GDM1 (cell line): Measurements from ENCODE around the gene MCC.

ENCODE experiments used
- DNase-seq: peaks from one replicate; lab custom pipeline; 2025; lab: John Stamatoyannopoulos, UW

MCC gene

DNA sequence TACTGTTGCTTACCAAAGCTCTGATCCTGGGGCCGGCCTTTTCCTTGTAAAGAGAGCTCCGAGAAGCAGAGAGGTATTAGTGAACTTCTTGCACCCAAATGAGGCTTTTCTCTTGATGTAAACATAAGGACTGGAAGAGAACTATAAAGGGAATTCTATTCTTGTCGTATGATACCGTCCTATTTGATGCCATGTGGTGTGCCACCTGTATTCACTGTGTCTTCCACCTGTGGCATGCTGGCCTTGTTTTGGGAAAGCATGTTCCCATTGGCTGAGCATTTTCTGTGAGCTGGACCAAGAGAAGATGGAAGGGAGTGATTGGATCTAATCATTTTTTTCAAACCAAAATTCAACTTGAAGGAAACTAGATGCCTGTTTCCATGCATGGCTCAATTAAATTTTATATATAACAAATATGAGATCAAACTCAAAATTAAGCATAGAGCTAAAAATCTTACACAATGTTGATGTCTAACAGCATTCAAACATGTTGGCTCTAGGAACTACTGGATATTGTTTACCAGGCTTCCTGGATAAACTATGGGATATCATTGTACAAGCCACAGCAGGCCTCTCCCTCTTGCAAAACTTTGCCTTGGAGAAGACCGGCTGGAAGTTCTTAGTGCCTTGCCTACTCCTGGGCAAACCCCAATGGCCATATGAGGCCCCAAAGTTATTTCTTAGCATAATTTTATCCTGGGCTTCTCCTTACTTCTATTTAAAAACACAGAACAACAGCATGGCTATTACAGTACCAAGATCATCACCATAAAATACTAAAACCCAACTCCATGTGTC lies 168.8 kb downstream of the MCC start:
- DNase-seq = no peak

DNA sequence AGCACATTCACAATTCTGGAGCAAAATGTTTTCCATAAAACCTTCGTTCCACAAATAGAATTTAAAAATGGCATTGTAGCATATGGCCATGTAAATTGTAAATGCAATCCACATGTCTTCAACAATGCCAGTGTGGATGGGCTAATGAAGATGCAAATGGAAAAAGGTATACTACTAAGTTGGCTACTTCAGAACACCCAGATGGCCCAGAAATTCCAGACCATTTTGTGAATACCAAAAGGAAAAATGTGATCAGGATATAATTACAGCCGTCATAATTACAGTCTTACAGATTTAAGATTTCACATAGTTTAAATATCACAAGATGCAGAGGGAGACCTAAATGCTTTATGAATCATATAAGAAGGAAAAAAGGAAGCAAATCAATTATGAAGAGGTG lies 170.6 kb downstream of the MCC start:
- no peak for DNase-seq

DNA sequence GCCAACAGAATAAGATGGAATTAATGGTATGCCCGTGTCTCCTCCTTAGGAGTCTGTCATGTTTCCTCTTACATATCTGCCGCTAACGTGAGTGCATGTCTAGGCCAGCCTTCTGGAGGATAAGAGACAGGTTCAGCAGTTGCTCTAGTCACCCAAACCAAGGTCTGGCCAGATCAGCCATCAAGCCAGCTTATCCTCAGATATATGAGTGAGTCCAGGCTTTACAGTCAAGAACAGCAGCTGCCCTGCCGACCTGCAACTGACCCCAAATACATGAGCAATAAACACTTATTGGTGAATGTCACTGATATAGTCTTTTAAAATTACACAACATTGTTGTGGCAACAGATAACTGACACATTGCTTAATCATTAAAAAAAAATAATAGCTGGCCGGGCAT lies 177.0 kb downstream of the MCC start:
- DNase-seq = no peak

DNA sequence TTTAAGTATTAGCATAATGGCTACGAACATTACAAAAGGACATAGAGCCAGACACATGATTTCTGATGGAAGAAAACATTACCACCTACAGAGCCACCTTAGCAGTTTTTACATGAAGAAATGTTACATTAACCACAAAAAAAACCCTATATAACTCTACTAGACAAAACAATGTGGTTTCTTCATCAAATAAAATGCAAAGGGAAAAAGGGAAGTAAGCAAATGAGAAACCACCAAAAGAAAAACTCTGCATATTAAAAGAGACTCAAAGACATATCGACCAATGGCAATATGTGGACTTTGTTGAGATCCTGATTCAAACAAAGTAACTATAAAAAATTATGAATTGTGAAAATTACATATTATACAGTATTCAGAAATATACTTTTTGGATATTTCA lies 186.1 kb downstream of the MCC start:
- no peak for DNase-seq

DNA sequence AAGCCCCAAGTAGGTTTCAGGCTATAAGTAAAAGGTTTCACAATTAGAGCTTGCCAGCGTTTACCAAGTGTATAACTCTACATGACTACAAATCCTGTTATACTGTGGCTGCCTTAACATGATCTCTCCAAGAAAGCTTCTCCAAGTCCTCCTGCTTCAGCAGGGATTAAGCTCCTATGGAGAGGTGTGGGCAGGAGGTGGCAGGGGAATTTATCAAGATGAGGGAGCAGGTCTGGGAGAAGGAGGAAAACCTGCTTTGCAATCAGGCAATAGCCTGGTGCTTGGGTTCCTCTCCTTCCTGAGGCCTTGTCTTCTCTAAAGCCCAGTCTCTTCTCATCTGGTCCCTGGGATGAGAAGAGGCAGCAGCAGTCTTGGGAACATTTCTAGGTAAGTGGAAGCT lies 188.7 kb downstream of the MCC start:
- DNase-seq = no peak

DNA sequence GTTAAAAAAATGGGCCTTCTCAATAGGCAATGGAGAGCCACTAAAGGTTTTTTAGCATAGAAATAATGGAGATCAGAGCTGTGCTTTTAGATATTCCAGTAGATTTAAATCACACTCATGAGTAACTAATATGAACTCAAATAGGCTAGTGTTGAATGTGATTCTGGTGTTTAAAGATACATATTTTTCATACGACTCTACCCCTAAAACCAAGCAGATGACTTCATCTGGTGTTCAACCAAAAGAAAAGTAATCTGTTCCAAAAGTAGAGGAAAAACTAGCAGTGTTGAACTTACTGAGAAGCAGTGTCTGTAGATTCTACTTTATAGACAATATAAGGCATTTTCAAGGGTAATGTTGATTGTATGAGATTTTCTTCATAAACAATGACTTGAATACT lies 191.6 kb downstream of the MCC start:
- DNase-seq = no peak

DNA sequence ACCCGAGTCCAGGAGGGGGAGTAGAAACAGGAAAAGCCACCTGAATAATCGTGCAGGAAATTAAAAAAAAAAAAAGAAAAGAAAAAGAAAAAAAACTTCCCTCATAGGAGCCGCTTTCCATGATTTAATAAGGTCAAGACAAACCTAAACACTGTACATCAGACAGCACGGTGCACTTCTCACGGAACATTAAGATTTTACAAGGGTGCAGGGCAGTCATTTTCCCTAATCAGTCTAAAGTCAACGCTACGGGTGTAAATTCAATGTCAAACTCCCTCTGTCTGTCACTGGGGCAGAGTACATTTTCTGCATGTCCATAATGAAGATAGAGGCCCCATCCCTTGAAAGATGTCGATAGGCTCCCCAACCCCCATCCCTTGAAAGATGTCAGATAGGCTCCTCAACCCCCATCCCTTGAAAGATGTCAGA lies 193.1 kb downstream of the MCC start:
- DNase-seq = no peak

DNA sequence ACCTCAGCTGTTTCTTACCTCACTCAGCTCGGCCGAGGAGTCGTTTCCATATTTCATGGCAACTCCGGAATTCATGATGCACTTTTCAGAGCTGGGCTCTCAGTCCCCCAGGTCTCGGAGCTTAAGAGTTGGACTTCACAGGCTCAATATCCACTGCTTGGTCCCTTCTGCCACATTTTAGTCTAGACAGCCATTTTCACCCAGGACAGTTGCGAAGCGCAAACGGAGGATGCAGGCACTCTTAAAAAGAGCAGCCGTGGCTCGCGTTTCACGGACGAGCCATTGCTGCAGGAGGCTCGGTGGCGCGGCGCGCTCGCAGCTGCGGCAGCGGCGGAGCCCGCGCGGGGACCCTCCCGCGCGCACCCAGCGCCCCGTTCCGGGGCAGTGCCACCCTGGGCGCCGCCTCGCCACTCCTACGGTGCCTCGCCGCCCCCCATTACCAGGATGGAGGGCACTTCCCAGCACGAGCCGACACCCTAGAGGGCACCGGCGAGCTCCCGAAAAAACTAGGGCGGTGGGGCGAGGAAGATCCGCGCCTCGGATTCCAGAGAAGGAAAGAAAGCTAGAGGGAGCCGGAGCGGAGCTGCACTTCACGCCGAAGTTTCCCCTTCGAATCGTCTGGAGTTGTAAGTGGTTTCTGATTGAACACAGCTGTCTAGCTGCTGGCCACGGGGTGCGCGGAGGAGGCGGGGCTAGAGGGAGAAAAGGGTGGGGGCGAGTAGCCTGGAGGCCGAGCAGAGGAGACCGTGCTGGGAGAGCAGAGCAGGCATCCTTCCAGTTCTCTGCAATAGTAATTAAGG lies 193.7 kb downstream of the MCC start:
- no peak for DNase-seq

DNA sequence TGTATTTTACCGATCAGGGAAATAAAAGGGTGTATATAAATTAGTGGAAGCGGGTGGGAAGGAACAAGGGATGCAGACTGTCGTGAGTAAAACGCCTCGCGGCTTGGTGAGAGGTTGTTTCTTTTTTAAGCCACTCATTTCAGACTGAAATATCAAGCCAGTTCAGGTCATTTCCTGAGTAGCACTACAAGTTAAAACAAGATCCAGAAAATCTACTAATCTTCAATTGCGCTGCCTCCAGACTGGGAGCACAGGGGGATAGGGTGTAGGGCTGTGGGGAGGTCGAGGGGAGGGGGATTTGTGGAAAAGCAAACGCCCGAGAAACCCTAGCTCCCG lies 194.3 kb downstream of the MCC start:
- DNase-seq = no peak

DNA sequence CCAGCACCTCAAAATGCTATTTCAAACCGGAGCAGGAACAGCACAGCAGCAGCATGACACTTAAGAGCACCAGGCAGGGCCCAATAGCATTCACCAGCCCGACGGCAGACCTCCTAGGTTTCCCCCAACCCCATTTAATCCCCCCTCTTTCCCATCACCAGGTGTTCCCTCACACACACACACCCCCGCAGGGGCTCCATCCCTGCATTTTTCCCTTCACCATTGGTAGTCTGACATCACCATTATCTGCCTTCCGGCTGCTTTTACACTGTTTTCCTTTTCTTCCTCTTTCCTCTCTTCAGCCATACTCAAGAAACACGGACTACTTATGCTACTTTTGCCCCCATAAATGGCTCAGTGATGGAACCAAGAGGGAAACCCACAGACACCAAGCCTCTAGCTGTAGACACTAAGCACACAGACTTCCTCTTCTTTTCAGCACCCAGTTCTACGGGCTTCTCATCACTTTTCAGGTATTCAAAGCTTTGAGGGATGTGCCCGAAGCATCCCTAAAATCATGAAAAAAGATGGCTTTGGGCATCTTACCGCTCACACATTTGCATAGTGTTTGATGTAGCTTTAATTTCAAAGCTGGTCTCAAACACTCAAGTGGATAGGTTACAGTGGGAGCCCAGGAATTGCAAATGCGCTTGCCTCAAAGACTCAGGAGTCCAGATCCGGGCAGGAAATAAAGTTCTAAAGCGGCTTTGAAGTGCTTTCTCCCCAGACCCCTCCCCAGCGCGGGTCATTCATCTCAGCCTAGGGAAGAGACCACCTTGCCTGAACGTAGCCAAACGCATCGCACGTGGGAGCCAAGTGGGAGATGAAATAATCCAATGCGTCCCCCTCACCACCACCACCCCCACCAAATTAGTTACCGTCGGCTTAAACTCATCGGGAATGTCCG lies 194.9 kb downstream of the MCC start:
- DNase-seq = no peak

DNA sequence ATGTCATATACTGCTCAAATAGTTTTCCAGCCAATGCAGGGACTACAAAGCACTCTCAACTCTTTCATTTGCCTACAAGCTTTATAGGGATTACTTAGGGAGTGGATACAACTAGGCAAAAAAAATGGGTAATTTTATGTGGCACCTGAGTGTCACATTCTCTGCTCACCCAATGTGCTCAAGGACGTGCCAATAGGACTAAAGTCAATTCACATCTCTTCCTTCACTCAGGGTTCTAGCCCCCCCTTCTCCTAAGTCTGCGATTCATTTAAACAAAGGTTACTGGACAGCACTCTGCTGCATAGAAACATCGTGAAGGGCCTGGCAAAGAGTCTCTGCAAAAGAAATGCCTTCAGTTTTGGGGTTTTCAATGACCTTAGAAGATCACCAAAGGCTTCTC lies 195.8 kb downstream of the MCC start:
- no peak for DNase-seq

DNA sequence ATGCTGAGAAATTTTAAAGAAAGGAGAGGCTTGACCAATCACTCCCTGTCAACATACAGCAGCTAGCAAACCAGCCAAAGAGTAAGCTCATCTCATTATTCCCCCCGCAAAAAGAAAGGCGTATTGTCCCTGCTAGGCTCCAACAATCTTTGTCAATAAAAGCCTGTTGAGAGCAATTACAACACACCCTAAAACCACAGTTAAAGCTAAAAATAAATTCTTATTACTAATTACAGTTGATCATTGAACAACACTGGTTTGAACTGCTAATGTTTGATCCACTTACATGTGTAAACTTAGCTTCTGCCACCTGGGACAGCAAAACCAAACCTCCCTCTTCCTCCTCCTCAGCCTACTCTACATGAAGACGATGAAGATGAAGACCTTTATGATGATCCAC lies 204.7 kb downstream of the MCC start:
- DNase-seq = no peak

DNA sequence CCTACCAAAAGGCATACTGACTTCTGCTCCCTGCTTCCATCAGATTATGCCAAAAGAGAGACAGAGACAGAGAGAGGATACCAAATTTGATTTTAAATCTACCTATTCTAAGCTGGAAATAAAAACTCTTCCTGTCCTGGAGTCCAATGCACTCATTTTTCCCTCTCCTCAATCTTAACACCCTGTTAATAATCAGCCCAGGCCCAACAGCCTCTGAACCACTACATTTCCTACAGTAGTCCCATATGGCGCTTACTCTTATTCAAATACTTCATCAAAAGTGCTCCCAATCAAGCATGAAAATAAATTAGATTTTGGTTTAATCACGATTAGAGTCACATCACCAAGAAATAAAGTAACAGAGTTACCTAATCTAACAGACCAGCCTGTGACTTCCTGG lies 205.8 kb downstream of the MCC start:
- DNase-seq = no peak

DNA sequence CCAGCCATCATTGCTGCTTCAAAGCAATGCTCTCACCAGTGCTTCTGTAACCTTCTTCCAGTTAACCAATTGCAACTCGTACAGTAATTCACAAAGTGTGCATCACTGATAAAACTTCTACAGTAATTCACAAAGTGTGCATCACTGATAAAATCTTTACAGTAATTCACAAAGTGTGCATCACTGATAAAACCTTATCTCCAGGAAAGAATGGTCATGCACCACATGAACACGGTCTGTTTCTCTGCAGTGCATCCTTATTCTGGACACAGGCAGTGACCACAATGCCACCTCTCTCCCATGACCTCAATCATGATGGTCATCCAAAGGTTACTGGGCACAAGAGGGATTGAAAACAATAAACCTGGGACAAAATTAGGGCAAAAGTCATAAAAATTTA lies 207.1 kb downstream of the MCC start:
- DNase-seq = no peak

DNA sequence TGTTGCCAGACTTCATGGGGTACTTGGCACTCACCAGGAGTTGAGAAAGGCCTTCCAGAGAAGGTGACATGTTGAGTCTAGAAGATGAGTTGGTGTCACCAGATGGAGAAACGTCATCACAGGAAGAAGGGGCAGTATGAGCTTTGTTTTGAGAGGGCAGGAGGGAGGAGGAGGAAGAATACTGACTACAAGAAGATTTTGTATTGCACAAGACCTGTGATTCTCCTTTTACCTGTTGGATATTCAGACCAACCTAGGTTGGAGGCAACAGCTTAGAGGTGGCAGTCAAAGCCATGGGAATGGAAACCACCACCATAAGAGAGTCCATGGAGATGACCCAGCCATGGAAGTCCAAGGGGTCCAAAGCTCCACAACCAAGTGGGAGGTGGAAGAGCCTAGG lies 207.7 kb downstream of the MCC start:
- no peak for DNase-seq

DNA sequence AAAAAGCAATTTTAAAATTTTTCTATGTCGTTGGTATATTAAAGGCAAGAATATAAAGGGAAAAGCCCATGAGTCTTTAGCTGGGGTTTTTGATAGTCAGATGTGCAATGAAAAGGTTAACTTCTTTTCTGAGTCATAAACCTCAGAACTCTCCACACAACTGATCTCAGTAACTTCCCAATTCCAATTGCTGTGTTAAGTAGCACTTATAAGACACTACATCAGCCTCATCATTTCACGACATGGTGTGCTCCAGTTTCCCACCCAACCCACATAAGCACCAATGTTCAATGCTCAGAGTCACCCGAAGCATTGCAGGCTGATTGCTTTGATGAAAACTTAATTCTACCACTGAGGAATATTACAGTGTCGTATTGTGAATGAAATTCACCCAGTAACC lies 209.3 kb downstream of the MCC start:
- DNase-seq = no peak

DNA sequence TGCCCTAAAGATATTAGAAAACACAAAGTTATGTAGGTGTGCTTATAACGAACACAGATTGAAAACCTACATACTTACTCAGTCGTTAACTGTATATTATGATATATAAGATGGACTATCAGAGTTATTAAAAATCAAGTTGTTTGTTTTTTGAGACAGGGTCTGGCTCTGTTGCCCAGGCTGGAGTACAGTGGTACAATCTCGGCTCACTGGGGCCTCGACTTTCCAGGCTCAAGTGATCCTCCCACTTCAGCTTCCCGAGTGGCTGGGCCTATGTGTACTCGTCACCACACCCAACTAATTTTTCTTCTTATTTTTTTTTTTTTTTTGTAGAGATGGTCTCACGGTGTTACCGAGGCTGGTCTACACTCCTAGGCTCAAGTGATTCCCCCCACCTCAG lies 211.8 kb downstream of the MCC start:
- DNase-seq = no peak

DNA sequence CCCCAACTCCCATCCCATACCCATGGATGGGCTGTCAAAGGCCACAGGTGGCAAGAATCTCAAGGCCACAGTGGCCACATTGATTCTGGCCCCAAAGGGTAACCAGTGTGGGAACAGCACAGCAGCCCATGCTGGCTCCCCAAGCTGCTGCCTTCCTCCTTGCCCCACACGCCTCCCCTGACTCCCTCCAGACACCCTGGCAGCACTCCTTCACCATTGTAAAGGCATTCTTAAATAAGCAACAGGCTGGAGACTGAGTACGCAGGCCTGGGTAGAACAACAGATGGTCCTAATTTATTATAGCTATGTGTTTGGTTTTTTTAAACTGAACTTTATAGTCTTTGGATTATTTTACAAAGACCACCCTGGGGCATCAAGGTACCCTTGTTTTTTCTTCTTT lies 212.3 kb downstream of the MCC start:
- no peak for DNase-seq

DNA sequence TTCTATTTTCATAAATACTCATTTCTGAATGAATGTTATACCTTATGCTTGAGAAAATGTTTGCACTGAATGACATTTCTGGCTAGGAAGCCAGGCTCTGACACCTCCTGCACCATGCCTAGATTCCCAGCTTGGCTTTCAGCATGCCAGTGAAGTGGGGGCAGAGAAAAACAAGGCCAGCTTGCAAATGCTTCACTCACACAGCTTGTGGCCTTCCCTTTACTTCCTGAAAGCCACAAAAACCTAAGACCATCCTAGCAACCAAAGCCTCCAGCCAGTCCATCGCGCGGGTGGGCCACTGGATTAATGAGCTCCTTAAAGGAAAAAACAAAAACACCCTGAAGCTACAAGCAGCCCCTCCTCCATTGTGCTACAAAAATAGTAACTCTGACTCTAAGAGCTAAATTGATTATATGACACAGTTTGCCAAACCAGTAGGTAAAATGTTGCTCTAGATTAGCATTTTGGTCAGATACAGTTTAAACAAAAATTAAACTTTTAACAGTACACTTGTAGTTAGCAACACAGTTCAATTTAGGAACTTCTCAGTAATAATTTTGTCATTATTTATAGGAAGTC lies 213.3 kb downstream of the MCC start:
- no peak for DNase-seq

DNA sequence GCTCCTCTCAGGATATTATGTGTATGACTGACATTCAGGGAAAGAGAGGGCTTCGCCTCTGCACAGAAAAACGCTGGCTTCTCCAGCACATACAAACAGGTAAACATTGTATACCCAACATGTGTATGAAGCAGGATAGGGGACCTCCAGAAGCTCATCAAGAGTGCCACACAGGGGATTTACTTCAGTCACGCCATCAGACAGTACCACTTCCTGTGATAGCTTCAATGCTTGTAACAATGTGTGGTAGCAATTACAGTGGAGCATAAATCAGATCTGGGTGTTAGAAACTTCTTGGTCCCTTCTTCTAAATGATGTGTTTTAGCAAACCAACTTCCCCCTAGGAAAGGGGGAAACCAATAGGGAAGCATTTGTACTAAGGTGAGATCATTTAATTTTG lies 214.3 kb downstream of the MCC start:
- DNase-seq = no peak

DNA sequence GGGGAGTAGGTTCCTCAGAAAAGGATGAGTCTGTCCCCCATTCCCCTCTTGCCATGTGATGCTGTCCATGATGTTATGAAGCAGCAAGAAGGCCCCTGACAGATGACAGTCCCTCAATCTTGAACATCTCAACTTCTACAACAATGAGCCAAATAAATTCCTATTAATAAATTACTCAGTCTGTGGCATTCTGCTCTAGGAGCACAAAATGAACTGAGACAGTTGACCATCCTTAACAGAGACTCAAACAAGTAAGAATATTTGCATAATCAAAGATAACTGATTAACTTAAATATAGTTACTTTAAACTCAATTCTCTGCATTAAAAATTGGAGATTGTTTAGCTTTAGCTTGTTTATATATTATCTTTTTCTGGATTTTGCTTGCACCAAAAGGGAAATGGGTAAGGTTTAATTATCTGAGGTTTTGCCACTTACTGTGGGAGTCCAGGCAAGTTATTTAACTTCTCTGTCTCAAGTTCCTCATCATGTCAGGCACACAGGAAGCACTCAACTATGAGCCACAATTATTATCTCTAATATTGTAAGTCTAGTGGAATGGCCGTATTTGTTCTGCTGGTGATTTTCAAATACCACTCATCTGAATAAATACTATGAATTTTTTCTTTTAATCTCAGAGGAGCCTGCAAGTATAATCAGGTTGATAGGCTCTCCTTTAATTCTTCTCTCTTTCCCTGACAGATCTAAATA lies 216.4 kb downstream of the MCC start:
- DNase-seq = no peak

DNA sequence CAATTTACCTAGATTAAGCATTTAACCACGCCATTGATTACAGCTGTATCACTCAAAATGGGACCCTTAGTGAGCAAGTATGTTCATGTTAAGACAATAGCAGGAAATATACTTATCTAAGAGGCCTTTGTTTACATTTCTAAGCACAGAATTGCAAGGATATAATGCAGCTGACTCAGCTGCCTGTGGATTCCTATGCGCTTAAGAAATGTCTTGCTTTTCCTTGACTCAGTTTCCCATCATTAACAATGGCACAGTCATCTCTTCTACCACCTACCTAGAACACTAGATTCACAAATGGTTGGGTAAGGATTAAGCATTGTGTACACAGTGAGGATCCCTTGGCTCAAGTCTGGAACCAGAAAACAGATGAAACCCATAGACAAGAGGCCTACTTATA lies 217.2 kb downstream of the MCC start:
- no peak for DNase-seq
